ENCODE results near the gene TANC2. TPM values are rescaled to one million over a fixed set of nuclear protein-coding genes. Genes with fewer than 3 reads are reported as not detected.

Gene TANC2
- total RNA-seq, 5 donors from 2014 or later (not counting 1 experiment from before 2014, with no cell fraction given): 20.3 to 39.5 (median 25.5) TPM

DNA sequence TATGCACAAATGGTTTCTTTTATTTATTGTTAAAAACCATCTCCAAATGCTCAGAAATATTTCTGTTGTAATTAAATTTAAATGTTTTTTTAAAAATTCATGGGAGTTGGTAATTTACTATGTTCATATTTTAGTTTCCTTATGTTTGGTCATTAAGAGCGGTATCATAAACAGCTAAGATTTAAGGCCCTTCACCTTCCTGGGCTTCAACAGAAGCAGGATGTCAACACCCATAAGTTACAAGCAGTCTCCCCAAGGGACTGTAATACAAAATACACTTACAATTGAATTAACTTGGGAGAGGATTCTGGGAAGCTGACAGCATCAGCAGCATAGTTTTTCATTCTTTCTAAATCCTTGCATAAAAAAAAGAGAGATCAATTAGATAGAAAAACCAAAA lies 30.9 kb upstream of the TANC2 start:
- POLR2A ChIA-PET: no interaction called here
- Mint-ChIP-seq H3K27ac (no peak overlapping the region), H3K27me3 (peaks cover 46 to 50% of the 10 kb centered on the region in 2 donors)

DNA sequence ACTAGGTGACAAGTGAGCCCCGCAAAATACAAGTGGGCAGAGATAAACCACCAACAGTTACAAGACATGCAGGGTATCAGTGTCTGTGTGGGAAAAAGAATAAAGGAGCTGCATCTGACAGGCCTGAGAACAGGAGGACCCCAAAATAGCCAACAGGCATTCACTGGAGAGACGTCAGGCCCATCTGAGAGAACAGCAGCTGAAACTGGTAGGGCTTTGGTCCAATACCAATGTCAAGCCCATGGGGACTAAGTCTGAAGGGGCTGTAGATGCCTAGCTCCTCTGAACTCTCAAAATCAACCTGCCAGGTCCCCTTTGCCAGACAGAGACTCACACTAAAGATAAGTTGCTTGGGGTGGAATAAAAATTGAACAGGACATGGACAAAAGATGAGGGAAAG lies 30.5 kb upstream of the TANC2 start:
- Mint-ChIP-seq H3K4me3 (no peak overlapping the region), H3K4me1 (no peaks in the 10 kb centered on the region), H3K27me3 (peaks cover 44 to 49% of the 10 kb centered on the region in 2 donors), H3K9me3 (peaks cover 0 to 5% (median 4%) of the 10 kb centered on the region in 3 donors), H3K27ac (no peak overlapping the region), H3K36me3 (no peaks in the 10 kb centered on the region)
- ATAC-seq (replicated peaks in 1 of 4) (no peak), DNase-seq (no peak)
- Histone ChIP-seq H3K4me3 (ENCODE audit: control insufficient read depth in 1 of 2, extremely low read depth in 1 of 2, low read length in 1 of 2) (no peak overlapping the region), H3K27ac (ENCODE audit: low read length) (no peak overlapping the region), H3K27me3 (replicated peaks in 1 of 2; ENCODE audit: control insufficient read depth in 2 of 2, extremely low read depth in 1 of 2, insufficient read depth in 2 of 2, low read length in 1 of 2) (peaks cover 2 to 15% of the 10 kb centered on the region in 2 experiments), H3K9me3 (no peaks in the 10 kb centered on the region), H3K36me3 (ENCODE audit: control insufficient read depth in 2 of 2, extremely low read depth in 1 of 2, insufficient read depth in 1 of 2, low read length in 1 of 2) (no peaks in the 10 kb centered on the region), H3K4me1 (ENCODE audit: control insufficient read depth in 1 of 2, extremely low read depth in 1 of 2, insufficient read depth in 2 of 2, low read length in 2 of 2) (no peaks in the 10 kb centered on the region)
- POLR2A ChIA-PET: no interaction called here
- CTCF ChIA-PET: no interaction called here
- WGBS (ENCODE audit: insufficient coverage): 78% methylated on average over 1 of the region's 2 CpGs

More for the DNA sequence above, 30.9 kb upstream of the TANC2 start:
- H3K9me3 ChIP-seq: no peaks in the 10 kb centered on the region
- DNase-seq (no peak), ATAC-seq (replicated peaks in 1 of 4) (no peak)
- no peaks in the 10 kb centered on the region for H3K36me3 ChIP-seq (ENCODE audit: control insufficient read depth in 2 of 2, extremely low read depth in 1 of 2, insufficient read depth in 1 of 2, low read length in 1 of 2)
- WGBS (ENCODE audit: insufficient coverage): no CpG with 5 or more reads among the region's 1 CpG
- H3K4me1 ChIP-seq (ENCODE audit: control insufficient read depth in 1 of 2, extremely low read depth in 1 of 2, insufficient read depth in 2 of 2, low read length in 2 of 2): no peaks in the 10 kb centered on the region
- H3K36me3 Mint-ChIP-seq: no peaks in the 10 kb centered on the region
- no peak overlapping the region for H3K4me3 Mint-ChIP-seq
- H3K9me3 Mint-ChIP-seq: peaks cover 0 to 5% (median 4%) of the 10 kb centered on the region in 3 donors
- CTCF ChIA-PET: no interaction called here
- no peak overlapping the region for H3K4me3 ChIP-seq (ENCODE audit: control insufficient read depth in 1 of 2, extremely low read depth in 1 of 2, low read length in 1 of 2)
- H3K27me3 ChIP-seq (replicated peaks in 1 of 2; ENCODE audit: control insufficient read depth in 2 of 2, extremely low read depth in 1 of 2, insufficient read depth in 2 of 2, low read length in 1 of 2): peaks cover 2 to 15% of the 10 kb centered on the region in 2 experiments
- H3K4me1 Mint-ChIP-seq: no peaks in the 10 kb centered on the region
- H3K27ac ChIP-seq (ENCODE audit: low read length): no peak overlapping the region

DNA sequence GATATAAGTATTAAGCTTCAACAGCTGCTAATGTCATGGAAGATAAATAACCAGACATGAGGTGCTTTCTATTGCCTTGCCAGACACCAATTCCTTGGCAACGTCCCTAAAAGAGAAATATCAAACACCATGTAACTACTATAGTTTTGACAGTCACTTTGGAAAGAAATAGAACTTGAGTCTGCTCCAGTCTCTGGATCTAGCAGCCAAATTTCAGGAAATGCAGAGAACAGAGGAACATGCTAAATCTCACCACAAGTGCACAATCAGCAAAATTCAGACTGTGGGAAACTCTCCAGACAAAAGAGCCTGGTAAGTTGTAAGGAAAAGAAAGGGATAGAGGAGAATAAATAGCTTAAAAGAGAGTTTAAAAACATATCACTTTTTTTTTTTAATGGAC lies 28.4 kb upstream of the TANC2 start:
- Mint-ChIP-seq H3K9me3 (peaks cover 10 to 19% (median 17%) of the 10 kb centered on the region in 3 donors), H3K36me3 (no peaks in the 10 kb centered on the region), H3K27ac (no peak overlapping the region), H3K4me1 (no peaks in the 10 kb centered on the region), H3K4me3 (no peak overlapping the region), H3K27me3 (peaks cover 30 to 44% of the 10 kb centered on the region in 2 donors)
- no peaks in the 10 kb centered on the region for H3K36me3 ChIP-seq (ENCODE audit: control insufficient read depth in 2 of 2, extremely low read depth in 1 of 2, insufficient read depth in 1 of 2, low read length in 1 of 2)
- CTCF ChIA-PET: no interaction called here
- H3K4me1 ChIP-seq (ENCODE audit: control insufficient read depth in 1 of 2, extremely low read depth in 1 of 2, insufficient read depth in 2 of 2, low read length in 2 of 2): no peaks in the 10 kb centered on the region
- no peaks in the 10 kb centered on the region for H3K9me3 ChIP-seq
- POLR2A ChIA-PET: no interaction called here
- no CpG with 5 or more reads among the region's 1 CpG for WGBS (ENCODE audit: insufficient coverage)
- H3K27me3 ChIP-seq (replicated peaks in 1 of 2; ENCODE audit: control insufficient read depth in 2 of 2, extremely low read depth in 1 of 2, insufficient read depth in 2 of 2, low read length in 1 of 2): peaks cover 2 to 15% of the 10 kb centered on the region in 2 experiments
- DNase-seq (no peak), ATAC-seq (replicated peaks in 1 of 4) (no peak)
- H3K27ac ChIP-seq (ENCODE audit: low read length): no peak overlapping the region
- no peak overlapping the region for H3K4me3 ChIP-seq (ENCODE audit: control insufficient read depth in 1 of 2, extremely low read depth in 1 of 2, low read length in 1 of 2)

DNA sequence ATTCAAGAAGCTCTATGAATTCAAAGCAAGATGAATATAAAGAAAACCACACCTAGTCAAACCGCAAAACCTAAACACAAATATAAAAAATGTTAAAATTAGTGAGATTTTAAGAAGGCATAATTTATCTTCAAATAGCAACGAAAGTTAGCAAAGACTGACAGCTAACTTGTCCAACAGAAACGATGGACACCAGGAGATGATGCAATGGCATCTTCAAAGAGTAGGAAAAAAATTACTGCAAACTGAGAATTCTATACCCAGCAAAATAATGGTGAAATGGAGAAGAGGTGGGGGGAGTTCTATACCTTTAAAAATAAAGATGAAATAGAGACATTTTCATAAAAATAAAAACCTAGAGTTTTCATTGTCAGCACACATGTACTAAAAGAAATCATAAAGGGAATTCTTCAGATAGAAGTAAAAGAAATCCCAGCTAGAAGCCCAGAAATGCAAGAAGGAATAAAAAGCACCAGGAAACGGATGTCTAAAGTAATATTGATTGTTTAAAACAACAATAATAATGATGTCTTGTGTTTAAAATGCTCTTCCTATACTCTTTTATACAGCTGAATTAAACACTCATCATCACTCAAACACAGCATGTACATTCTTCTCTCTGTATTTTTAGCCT lies 24.6 kb upstream of the TANC2 start:
- H3K27me3 ChIP-seq (replicated peaks in 1 of 2; ENCODE audit: control insufficient read depth in 2 of 2, extremely low read depth in 1 of 2, insufficient read depth in 2 of 2, low read length in 1 of 2): peaks cover 2 to 4% of the 10 kb centered on the region in 2 experiments
- H3K9me3 Mint-ChIP-seq: peaks cover 10 to 19% (median 19%) of the 10 kb centered on the region in 3 donors
- H3K36me3 Mint-ChIP-seq: no peaks in the 10 kb centered on the region
- WGBS (ENCODE audit: insufficient coverage): no CpG with 5 or more reads among the region's 4 CpGs
- H3K36me3 ChIP-seq (ENCODE audit: control insufficient read depth in 2 of 2, extremely low read depth in 1 of 2, insufficient read depth in 1 of 2, low read length in 1 of 2): no peaks in the 10 kb centered on the region
- no peak overlapping the region for H3K27ac ChIP-seq (ENCODE audit: low read length)
- peaks cover 21 to 27% of the 10 kb centered on the region in 2 donors for H3K27me3 Mint-ChIP-seq
- H3K4me1 ChIP-seq (ENCODE audit: control insufficient read depth in 1 of 2, extremely low read depth in 1 of 2, insufficient read depth in 2 of 2, low read length in 2 of 2): no peaks in the 10 kb centered on the region
- H3K4me3 ChIP-seq (ENCODE audit: control insufficient read depth in 1 of 2, extremely low read depth in 1 of 2, low read length in 1 of 2): no peak overlapping the region
- ChIA-PET CTCF (no interaction called here), POLR2A (no interaction called here)
- H3K9me3 ChIP-seq: no peaks in the 10 kb centered on the region
- DNase-seq (no peak), ATAC-seq (replicated peaks in 1 of 4) (no peak)
- no peak overlapping the region for H3K4me3 Mint-ChIP-seq
- no peaks in the 10 kb centered on the region for H3K4me1 Mint-ChIP-seq
- no peak overlapping the region for H3K27ac Mint-ChIP-seq

DNA sequence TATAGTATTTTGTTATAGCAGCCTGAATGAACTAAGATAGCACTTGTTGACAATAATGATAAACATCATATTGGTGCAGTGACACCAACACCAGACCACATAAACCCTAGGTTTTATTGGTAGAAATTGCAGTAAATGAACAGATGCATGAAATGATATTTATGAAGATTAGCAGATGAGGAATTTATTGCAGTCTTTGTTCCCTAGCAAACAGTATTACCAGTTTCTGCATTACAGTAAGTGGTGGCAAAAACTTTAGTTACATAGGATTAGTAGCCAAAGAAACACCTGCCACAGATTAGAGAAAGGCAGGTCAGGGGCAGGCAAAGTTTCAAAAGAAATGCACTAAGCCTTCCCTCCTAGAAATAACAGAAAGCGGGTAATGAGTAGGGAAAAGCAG lies 17.7 kb upstream of the TANC2 start:
- peaks cover 0 to 9% of the 10 kb centered on the region in 2 experiments for H3K27me3 ChIP-seq (replicated peaks in 1 of 2; ENCODE audit: control insufficient read depth in 2 of 2, extremely low read depth in 1 of 2, insufficient read depth in 2 of 2, low read length in 1 of 2)
- H3K4me1 ChIP-seq (ENCODE audit: control insufficient read depth in 1 of 2, extremely low read depth in 1 of 2, insufficient read depth in 2 of 2, low read length in 2 of 2): no peaks in the 10 kb centered on the region
- DNase-seq (no peak), ATAC-seq (replicated peaks in 1 of 4) (no peak)
- no peaks in the 10 kb centered on the region for H3K9me3 Mint-ChIP-seq
- H3K27ac Mint-ChIP-seq: no peak overlapping the region
- no peaks in the 10 kb centered on the region for H3K36me3 ChIP-seq (ENCODE audit: control insufficient read depth in 2 of 2, extremely low read depth in 1 of 2, insufficient read depth in 1 of 2, low read length in 1 of 2)
- ChIA-PET POLR2A (no interaction called here), CTCF (interaction anchor here (0.7 to 1.1 kb wide), 2 partner anchors 9 to 12 kb away, joined by 3 to 4 read pairs; no protein-coding TSS in a partner anchor)
- WGBS (ENCODE audit: insufficient coverage): no CpG with 5 or more reads among the region's 1 CpG
- no peak overlapping the region for H3K4me3 ChIP-seq (ENCODE audit: control insufficient read depth in 1 of 2, extremely low read depth in 1 of 2, low read length in 1 of 2)
- no peak overlapping the region for H3K4me3 Mint-ChIP-seq
- no peaks in the 10 kb centered on the region for H3K4me1 Mint-ChIP-seq
- H3K9me3 ChIP-seq: no peaks in the 10 kb centered on the region
- H3K36me3 Mint-ChIP-seq: no peaks in the 10 kb centered on the region
- H3K27me3 Mint-ChIP-seq: peaks cover 15 to 16% of the 10 kb centered on the region in 2 donors
- H3K27ac ChIP-seq (ENCODE audit: low read length): no peak overlapping the region

DNA sequence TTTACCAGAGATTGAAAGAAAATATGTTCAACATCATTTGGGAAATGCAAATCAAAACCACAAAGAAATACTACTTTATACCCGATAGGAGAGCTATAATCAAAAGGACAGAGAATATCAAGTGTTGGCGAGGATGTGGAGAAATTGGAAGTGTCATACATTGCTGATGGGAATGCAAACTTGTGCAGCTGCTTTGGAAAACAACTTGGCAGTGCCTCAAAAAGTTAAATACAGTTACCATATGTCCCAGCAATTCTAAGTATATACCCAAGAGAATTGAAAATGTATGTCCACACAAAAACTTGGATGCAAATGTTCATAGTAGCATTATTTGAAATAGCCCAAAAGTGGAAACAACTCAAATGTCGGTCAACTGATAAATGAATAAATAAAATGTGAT lies 17.0 kb upstream of the TANC2 start:
- no peak for DNase-seq
- H3K36me3 Mint-ChIP-seq: no peaks in the 10 kb centered on the region
- Histone ChIP-seq H3K4me1 (ENCODE audit: control insufficient read depth in 1 of 2, extremely low read depth in 1 of 2, insufficient read depth in 2 of 2, low read length in 2 of 2) (no peaks in the 10 kb centered on the region), H3K9me3 (no peaks in the 10 kb centered on the region), H3K4me3 (ENCODE audit: control insufficient read depth in 1 of 2, extremely low read depth in 1 of 2, low read length in 1 of 2) (no peak overlapping the region), H3K27ac (ENCODE audit: low read length) (no peak overlapping the region), H3K27me3 (replicated peaks in 1 of 2; ENCODE audit: control insufficient read depth in 2 of 2, extremely low read depth in 1 of 2, insufficient read depth in 2 of 2, low read length in 1 of 2) (peaks cover 0 to 9% of the 10 kb centered on the region in 2 experiments), H3K36me3 (ENCODE audit: control insufficient read depth in 2 of 2, extremely low read depth in 1 of 2, insufficient read depth in 1 of 2, low read length in 1 of 2) (no peaks in the 10 kb centered on the region)
- ChIA-PET POLR2A (no interaction called here), CTCF (interaction anchor here (0.7 to 1.1 kb wide), 2 partner anchors 10 to 12 kb away, joined by 3 to 4 read pairs; no protein-coding TSS in a partner anchor)
- peaks cover 10 to 11% of the 10 kb centered on the region in 2 donors for H3K27me3 Mint-ChIP-seq
- no peak overlapping the region for H3K4me3 Mint-ChIP-seq
- no peak for ATAC-seq (replicated peaks in 1 of 4)
- H3K27ac Mint-ChIP-seq: no peak overlapping the region
- WGBS (ENCODE audit: insufficient coverage): no CpG with 5 or more reads among the region's 3 CpGs
- H3K4me1 Mint-ChIP-seq: no peaks in the 10 kb centered on the region
- no peaks in the 10 kb centered on the region for H3K9me3 Mint-ChIP-seq
